ENCODE data around the gene ERF. TPM values are rescaled to one million over a fixed set of nuclear protein-coding genes. Genes with fewer than 3 reads are reported as not detected.

Gene ERF
- total RNA-seq, 1 experiment from 2014 or later = 96.1 TPM

GRCh38 chr19:42228641-42229040, 26.3 kb downstream of the ERF start:
- Histone ChIP-seq H3K27ac (ENCODE audit: low read depth, low read length) (no peak overlapping the region), H3K79me2 (ENCODE audit: insufficient read depth, low read length) (peaks cover 70% of the 10 kb centered on the region; the same call in 1 of the 2 replicates), H3K9me2 (ENCODE audit: insufficient read depth) (no peaks in the 10 kb centered on the region), H3K4me3 (replicated peaks in 1 of 2; ENCODE audit: low read depth in 1 of 2, low read length in 2 of 2) (no peak overlapping the region), H3K9me3 (ENCODE audit: control insufficient read depth in 1 of 2, insufficient read depth in 1 of 2, low read depth in 1 of 2, low read length in 2 of 2) (no peaks in the 10 kb centered on the region), H2AFZ (ENCODE audit: low read depth, low read length, poor library complexity, severe bottlenecking) (no peak overlapping the region), H3K9ac (ENCODE audit: low read length) (no peak overlapping the region), H3K36me3 (ENCODE audit: control insufficient read depth in 1 of 2, insufficient read depth in 2 of 2, low read length in 2 of 2) (peaks cover 29 to 51% of the 10 kb centered on the region in 2 experiments), H3K27me3 (ENCODE audit: insufficient read depth, low read length) (no peaks in the 10 kb centered on the region), H3K4me1 (ENCODE audit: control insufficient read depth in 1 of 2, insufficient read depth in 2 of 2, low read length in 2 of 2) (no peaks in the 10 kb centered on the region), H4K20me1 (ENCODE audit: insufficient read depth) (no peaks in the 10 kb centered on the region), H3K4me2 (ENCODE audit: low read length) (no peak overlapping the region)
- RAD21 ChIA-PET (ENCODE audit: low non-redundant PET in 1 of 2, low total read pairs in 2 of 2, uncharacterized antibody in 2 of 2, unreplicated experiment in 2 of 2) = no interaction called here
- no peak for DNase-seq (ENCODE audit: low read depth, low spot score)
- intact Hi-C loops (cut with micrococcal nuclease) = no loop called here
- CTCF ChIA-PET = no interaction called here
- ATAC-seq = no peak
- BruUV-seq (replicated peaks) = no TSS peak
- POLR2A ChIA-PET = interaction anchor here (0.8 kb wide), 1 partner anchor 21 kb away, joined by 3 read pairs; no protein-coding TSS in a partner anchor
- TF ChIP-seq RAD21 (IDR thresholded peaks at IDR 0.05; ENCODE audit: low read depth) = no peak
- no peak for TF ChIP-seq REST (IDR thresholded peaks at IDR 0.05; ENCODE audit: low read depth)
- TF ChIP-seq ZNF274 (IDR thresholded peaks at IDR 0.05; ENCODE audit: low read depth, low read length) = no peak
- no peak for TF ChIP-seq POLR2AphosphoS5 (IDR thresholded peaks at IDR 0.05; ENCODE audit: low read depth, low read length)
- TF ChIP-seq JUND (IDR thresholded peaks at IDR 0.05) = no peak
- TF ChIP-seq TCF7L2 (IDR thresholded peaks at IDR 0.05; ENCODE audit: borderline replicate concordance, extremely low read depth, insufficient read depth, insufficient read length) = no peak
- no peak for TF ChIP-seq ZBTB33 (IDR thresholded peaks at IDR 0.05; ENCODE audit: extremely low read depth, insufficient replicate concordance, low read length)
- no peak for TF ChIP-seq FOSL1 (IDR thresholded peaks at IDR 0.05; ENCODE audit: low read depth)
- no peak for TF ChIP-seq SP1 (IDR thresholded peaks at IDR 0.05; ENCODE audit: low read depth)
- TF ChIP-seq ATF3 (IDR thresholded peaks at IDR 0.05) = no peak
- no peak for TF ChIP-seq YY1 (IDR thresholded peaks at IDR 0.05; ENCODE audit: extremely low read depth, insufficient replicate concordance, low read depth, low read length)
- TF ChIP-seq CBX3 (IDR thresholded peaks at IDR 0.05; ENCODE audit: low read depth) = no peak
